Cerebellar cortex (tissue), 1 donor: ENCODE measurements around the gene PBLD.
"Not testable (repeated sequence)": the region's sequence is repeated elsewhere in the genome, so short reads cannot be mapped to it uniquely, and the experiment has no call there.

Experiments used
- DNase-seq: peaks from one replicate; pipeline ENCODE4 v3.0.0-alpha.2; 2015; ENCODE audit warnings: low spot score

PBLD gene

GRCh38 chr10:68330852-68331454 lies 1.8 kb downstream of the PBLD start:
- DNase-seq, result peak; percentile 71

GRCh38 chr10:68329506-68329861 lies 3.2 kb downstream of the PBLD start:
- DNase-seq, result no peak

DNA sequence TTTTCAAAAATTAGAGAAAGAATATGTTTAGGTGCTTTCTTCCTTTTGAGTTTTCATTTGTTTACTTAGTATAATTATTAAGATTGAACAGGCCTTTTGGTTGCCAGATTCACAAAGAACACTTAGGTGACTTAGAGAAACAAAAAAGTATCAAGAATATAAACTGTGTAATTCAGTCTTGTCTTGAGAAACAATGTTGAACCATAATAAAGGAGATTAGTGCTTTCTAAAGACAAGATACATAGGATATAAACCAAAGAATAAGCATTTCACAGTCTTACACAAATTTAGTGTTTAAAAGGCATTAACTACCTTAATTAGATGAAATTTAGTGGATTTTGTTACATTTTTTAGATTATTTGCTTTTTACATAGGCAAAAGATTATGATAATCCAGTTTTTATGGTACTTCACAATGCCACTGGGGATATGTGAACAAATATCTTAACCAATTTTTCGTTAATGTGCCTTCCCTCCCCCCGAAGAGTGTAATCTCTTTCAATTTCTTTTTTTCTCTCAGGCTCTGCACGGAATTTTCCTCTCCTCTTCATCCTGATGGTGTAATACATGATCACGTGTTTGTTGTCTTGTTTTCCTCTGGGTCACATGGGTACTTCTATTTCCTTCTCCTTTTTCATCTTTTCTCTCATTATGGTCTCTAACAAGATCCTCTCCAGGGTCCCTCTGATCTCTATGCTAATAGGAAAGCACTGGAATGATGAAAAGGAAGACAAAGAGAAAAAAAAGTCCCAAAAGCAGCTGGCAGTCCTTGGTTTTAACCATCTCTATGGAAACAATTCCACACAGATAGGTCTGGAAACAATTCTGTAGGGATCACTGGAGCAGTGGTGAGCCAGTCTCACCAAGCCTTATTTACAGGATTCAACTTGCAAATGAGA lies 4.6 kb downstream of the PBLD start:
- DNase-seq, result peak; percentile 91

GRCh38 chr10:68324396-68324795 lies 8.3 kb downstream of the PBLD start:
- not testable (repeated sequence) for DNase-seq

GRCh38 chr10:68318331-68319059 lies 14.2 kb downstream of the PBLD start:
- no peak for DNase-seq

DNA sequence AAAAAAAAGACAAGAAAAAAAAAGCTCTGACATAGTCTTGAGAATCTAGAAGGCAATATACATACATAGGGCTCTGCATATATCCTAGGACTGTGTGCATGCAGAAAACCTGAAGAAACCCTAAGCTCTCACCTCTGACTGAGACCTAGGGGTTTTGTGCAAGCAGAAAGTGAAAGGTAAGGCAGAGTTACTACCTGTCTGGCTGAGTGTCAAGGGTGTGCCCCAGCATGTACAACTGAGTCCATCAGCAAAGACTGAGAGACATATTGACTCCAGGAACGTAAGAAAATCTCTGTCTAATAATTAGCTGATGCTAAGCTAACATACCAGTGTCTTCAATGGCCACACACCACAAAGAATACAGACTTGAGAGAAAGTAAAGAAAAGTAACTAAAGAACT lies 17.1 kb downstream of the PBLD start:
- DNase-seq, result no peak

GRCh38 chr10:68314930-68315329 lies 17.8 kb downstream of the PBLD start:
- not testable (repeated sequence) for DNase-seq

- no peak for DNase-seq
Observed at GRCh38 chr10:68310531-68310930, 22.2 kb downstream of the PBLD start.

- DNase-seq, result no peak
Observed at GRCh38 chr10:68305854-68306253, 26.9 kb downstream of the PBLD start.

DNA sequence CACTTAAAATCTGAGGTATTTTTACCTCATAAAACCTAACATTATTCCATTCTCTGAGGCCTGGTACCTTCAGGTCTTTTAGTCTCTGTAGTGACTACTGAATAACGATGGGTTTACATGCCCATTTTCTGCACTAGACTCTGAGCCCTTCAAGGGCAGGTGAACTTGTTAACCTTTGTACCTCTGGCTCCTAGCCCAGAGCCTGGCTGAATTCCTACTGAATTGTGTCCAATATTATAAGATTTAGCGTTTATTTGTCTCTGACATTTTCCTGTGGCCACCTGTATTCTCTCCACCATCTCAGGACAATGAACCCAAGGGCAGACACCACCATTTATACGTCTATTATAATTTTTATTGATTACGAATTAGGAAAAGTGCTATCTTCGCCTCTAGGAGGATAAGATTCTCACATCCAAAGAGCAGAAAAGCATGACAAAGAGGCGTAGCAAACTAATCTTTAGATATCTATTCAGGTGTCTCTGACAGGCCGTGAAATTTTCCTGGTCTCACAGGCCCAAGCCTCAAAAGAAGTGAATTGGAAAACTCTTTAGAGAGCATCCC lies 28.8 kb downstream of the PBLD start:
- DNase-seq, result no peak

DNA sequence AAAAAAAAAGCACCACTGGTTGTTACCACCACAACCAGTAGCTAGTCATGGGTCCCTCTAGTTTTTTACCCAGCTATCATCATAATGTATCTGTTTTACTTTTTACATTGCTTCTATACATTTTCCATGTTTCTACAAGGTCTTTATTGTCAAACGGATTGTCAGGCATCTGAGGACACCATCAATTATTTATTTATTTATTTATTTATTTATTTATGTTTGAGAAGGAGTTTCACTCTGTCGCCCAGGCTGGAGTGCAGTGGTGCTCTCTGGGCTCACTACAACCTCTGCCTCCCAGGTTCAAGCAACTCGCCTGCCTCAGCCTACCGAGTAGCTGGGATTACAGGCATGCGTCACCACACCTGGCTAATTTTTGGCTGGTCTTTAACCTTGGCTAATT lies 29.9 kb downstream of the PBLD start:
- no peak for DNase-seq

DNA sequence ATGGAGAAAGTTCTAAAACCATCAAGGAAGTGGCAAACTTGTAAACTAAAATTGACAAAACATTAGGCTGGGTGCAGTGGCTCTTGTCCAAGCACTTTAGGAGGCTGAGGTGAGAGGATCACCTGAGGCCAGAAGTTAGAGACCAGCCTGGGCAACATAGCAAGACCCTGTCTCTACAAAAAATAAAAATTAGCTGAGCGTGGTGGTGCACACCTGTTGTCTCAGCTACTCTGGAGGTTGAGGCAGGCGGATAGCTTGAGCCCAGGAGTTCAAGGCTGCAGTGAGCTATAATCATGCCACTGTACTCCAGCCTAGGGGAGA lies 30.3 kb downstream of the PBLD start:
- DNase-seq, result no peak

GRCh38 chr10:68301790-68302502 lies 30.8 kb downstream of the PBLD start:
- DNase-seq, result peak; percentile 76

- no peak for DNase-seq
Observed at GRCh38 chr10:68301301-68301700, 31.4 kb downstream of the PBLD start.

- DNase-seq, result no peak
Observed at GRCh38 chr10:68296843-68297663, 35.7 kb downstream of the PBLD start.

DNA sequence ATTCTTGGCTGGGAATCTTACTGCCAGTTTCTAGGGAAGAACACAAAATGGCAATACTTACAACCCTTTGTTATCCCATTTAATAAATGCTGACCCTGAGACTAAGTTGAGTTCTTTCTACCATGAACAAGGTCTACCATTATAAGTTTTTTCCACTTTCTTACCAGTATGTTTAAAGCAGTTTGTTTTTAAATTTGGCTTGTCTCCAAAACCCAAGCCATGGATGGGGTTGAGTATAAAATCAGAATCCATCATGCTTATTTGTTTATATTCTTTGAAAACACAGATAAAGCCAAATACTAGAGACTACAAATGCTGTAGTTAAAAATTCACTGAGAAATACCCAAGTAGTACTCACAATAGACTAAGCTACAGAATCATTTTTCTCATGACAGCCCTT lies 42.0 kb downstream of the PBLD start:
- DNase-seq, result no peak

DNA sequence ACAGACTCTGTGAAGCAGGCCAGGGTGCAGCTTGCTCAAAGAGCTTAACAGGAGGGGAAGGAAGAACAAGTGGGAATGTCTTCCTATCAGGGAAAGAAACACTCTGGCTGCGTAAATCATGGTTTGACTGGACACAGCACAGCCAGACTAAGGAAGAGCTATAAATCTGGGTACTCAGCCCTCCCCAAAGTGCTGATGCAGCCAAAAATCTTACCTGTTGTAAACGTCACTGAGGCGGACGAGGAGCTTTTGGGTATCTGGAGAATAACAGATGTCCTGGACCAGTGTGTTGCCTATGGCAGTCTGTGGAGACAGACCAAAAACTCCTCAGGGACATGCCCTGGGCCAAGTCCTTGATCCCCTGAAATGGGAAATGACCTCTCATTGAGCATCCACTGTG lies 44.0 kb downstream of the PBLD start:
- DNase-seq, result no peak

GRCh38 chr10:68284062-68285001 lies 48.4 kb downstream of the PBLD start:
- no peak for DNase-seq

DNA sequence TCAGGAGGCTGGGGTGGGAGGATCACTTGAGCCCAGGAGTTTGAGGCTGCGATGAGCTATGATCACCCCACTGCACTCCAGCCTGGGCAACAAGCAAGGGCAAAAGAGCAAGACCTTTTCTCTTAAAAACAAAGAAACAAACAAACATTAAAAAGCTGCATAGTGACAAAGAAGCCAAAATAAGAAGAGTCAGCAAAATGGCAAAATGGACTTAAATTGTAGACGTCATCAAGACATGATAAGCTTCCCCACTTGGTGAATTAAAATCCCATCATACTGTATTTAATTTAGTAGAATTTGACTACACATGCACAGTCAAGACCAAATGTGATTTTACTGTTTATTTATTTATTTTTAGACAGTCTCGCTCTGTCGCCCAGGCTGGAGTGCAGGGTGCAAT lies 52.0 kb downstream of the PBLD start:
- no peak for DNase-seq
